GM19025 (cell line): ENCODE measurements around the gene ZNF775.

Source experiments
- ATAC-seq: cut with Tn5 transposase; IDR thresholded peaks from one replicate; pipeline ENCODE4 v1.9.1; 2021; ENCODE audit warnings: mild to moderate bottlenecking, low read depth, moderate library complexity; ENCODE audit not compliant: unreplicated experiment

The ZNF775 gene

GRCh38 chr7:150432915-150433892 is 54.1 kb downstream of the ZNF775 start:
- ATAC-seq: peak; percentile 35

- ATAC-seq: no peak
These were observed 55.1 kb downstream of the ZNF775 start for GRCh38 chr7:150434240-150434639.

GRCh38 chr7:150435047-150435389 is 55.9 kb downstream of the ZNF775 start:
- ATAC-seq: no peak

GRCh38 chr7:150435390-150436073 is 56.4 kb downstream of the ZNF775 start:
- peak; percentile 83 for ATAC-seq

GRCh38 chr7:150439967-150440366 is 60.8 kb downstream of the ZNF775 start:
- ATAC-seq: no peak

GRCh38 chr7:150441524-150441923 is 62.4 kb downstream of the ZNF775 start:
- ATAC-seq: no peak

GRCh38 chr7:150442811-150443210 is 63.7 kb downstream of the ZNF775 start:
- ATAC-seq: no peak

- no peak for ATAC-seq
These were observed 64.8 kb downstream of the ZNF775 start for GRCh38 chr7:150443793-150444540.

GRCh38 chr7:150444674-150445365 is 65.7 kb downstream of the ZNF775 start:
- no peak for ATAC-seq

GRCh38 chr7:150446288-150446938 is 67.3 kb downstream of the ZNF775 start:
- no peak for ATAC-seq
